Stimulated activated CD4-positive, alpha-beta T cell treated with anti-CD3 and anti-CD28 coated beads, Interleukin-2, amount 100 ng/mL, for 4 hours (primary cell): ENCODE data around the gene PKN3.
"Not testable (repeated sequence)": the region's sequence is repeated elsewhere in the genome, so short reads cannot be mapped to it uniquely, and the experiment has no call there.

Experiments
- DNase-seq: peaks from one replicate; pipeline ENCODE4 v3.0.0-alpha.2; 2020; ENCODE audit warnings: low read depth

Gene PKN3

GRCh38 chr9:128702445-128702948 lies at the start of gene PKN3:
Gene PKN3, plus strand, starts transcription at chr9:128702503. Its CDS starts 413 bp downstream, at chr9:128702916.
- DNase-seq = peak; percentile 72

GRCh38 chr9:128653908-128654307 lies 48.4 kb upstream of the PKN3 start:
- no peak for DNase-seq

GRCh38 chr9:128654481-128654880 lies 47.8 kb upstream of the PKN3 start:
- no peak for DNase-seq

- DNase-seq = peak; percentile 95
Observed at GRCh38 chr9:128656416-128657343, 45.6 kb upstream of the PKN3 start, which contains the start of gene DYNC2I2. Gene DYNC2I2, minus strand, starts transcription at chr9:128656847. Its CDS starts 121 bp downstream, at chr9:128656726.

- DNase-seq = no peak
Observed at GRCh38 chr9:128657344-128657704, 45.0 kb upstream of the PKN3 start.

- DNase-seq = no peak
Observed at GRCh38 chr9:128657796-128658195, 44.5 kb upstream of the PKN3 start.

GRCh38 chr9:128666481-128666941 lies 35.8 kb upstream of the PKN3 start:
- not testable (repeated sequence) for DNase-seq

GRCh38 chr9:128669786-128670185 lies 32.5 kb upstream of the PKN3 start:
- DNase-seq = no peak

GRCh38 chr9:128675382-128675781 lies 26.9 kb upstream of the PKN3 start:
- DNase-seq = no peak

- DNase-seq = no peak
Observed at GRCh38 chr9:128677794-128678193, 24.5 kb upstream of the PKN3 start.

GRCh38 chr9:128683340-128684064 lies 18.8 kb upstream of the PKN3 start:
- DNase-seq = no peak

- DNase-seq = no peak
Observed at GRCh38 chr9:128684065-128684324, 18.3 kb upstream of the PKN3 start.

GRCh38 chr9:128684325-128685199 lies 17.7 kb upstream of the PKN3 start:
- peak; percentile 55 for DNase-seq

- no peak for DNase-seq
Observed at GRCh38 chr9:128685636-128686489, 16.4 kb upstream of the PKN3 start.

- DNase-seq = no peak
Observed at GRCh38 chr9:128687453-128687852, 14.8 kb upstream of the PKN3 start.

GRCh38 chr9:128688501-128689292 lies 13.6 kb upstream of the PKN3 start, which contains the start of gene SET:
Gene SET, plus strand, starts transcription at chr9:128689222. Its CDS starts 361 bp downstream, at chr9:128689583.
- peak; percentile 90 for DNase-seq

- no peak for DNase-seq
Observed at GRCh38 chr9:128689293-128689774, 13.0 kb upstream of the PKN3 start.

- DNase-seq = peak; percentile 53
Observed at GRCh38 chr9:128689820-128690683, 12.3 kb upstream of the PKN3 start.

GRCh38 chr9:128690684-128691034 lies 11.6 kb upstream of the PKN3 start:
- no peak for DNase-seq
